ENCODE results near the gene NT5DC3. TPM values are rescaled to one million over a fixed set of nuclear protein-coding genes. Genes with fewer than 3 reads are reported as not detected.
A peak's percentile ranks its signal among the peaks of the same experiment; 100 is the strongest.

Gene NT5DC3
- total RNA-seq, result 3.3 TPM
- long read RNA-seq, partial matches to known transcripts, result 0 of 2 reads
- long read RNA-seq, other reads (novel, unspliced or antisense), result 2 of 2 reads

GRCh38 chr12:103840876-103841689 is at the start of gene NT5DC3:
NT5DC3 (minus strand) TSS chr12:103841234; CDS start chr12:103841156, 78 bp downstream.
- intact Hi-C loops (cut with micrococcal nuclease), result no loop called here
- ATAC-seq (peak; percentile 96), DNase-seq (peak; percentile 89)

DNA sequence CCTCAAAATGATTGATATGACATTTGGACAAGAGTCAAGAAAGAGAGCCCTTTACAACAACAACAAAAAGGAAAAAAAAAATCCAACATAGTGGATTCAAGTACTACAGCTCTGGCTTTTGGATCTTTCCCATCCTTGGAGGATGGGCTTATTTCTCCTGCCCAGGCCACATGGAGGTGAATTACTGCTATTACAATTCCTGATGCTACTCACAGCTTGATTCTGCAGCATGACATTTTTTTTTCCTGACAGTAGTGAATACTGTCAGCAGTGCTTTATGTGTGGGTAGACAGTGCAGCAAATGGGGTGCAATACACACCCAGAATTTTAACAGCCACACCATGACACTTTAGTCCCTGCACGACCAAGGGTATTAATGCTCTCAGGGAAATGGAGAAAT is 46.7 kb upstream of the NT5DC3 start:
- intact Hi-C loops (cut with micrococcal nuclease), result no loop called here

GRCh38 chr12:103886195-103886797 is 45.3 kb upstream of the NT5DC3 start:
- DNase-seq, result no peak
- no peak for ATAC-seq
- intact Hi-C loops (cut with micrococcal nuclease), result no loop called here

More for the DNA sequence above, 46.7 kb upstream of the NT5DC3 start:
- DNase-seq (no peak), ATAC-seq (no peak)

DNA sequence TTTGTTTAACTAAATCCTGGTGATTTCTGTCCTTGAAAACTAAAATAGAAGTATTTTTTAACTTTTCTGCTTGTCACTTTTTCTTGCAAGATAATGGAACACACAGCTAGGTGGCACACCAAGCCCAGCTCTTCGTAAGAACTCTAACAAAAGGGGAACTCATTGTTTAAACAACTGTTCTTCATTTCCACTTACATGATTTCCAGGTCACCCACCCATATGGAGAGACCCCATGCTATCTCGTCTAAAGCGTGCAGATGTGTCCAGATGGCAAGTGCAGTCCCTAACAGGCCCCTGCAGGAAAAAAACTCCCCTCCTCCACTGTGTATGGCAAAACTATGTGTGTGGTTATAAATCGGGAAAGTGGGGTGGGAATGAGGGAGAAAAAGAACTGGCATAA is 43.3 kb upstream of the NT5DC3 start:
- DNase-seq, result no peak
- intact Hi-C loops (cut with micrococcal nuclease), result no loop called here
- ATAC-seq, result no peak

DNA sequence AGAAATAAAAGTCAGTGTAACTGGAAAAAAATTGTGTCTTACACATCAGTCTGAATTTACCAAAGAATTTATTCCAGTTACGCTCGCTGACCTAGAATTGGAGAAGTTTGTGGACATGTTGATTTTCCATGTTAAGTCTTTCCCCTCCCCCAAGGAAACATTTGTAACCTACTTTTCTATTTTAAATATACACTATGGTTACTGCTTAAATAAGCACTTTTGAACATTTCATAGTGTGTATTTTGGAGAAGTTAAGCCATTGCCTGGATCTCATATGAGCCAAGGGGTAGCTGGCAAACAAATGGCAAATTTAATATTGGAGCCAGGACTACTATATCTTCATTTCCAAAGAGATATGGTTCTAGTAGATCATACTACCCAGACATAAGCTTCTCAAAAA is 42.9 kb upstream of the NT5DC3 start:
- intact Hi-C loops (cut with micrococcal nuclease), result no loop called here
- no peak for DNase-seq
- no peak for ATAC-seq

- no peak for DNase-seq
- intact Hi-C loops (cut with micrococcal nuclease), result no loop called here
- no peak for ATAC-seq
These were observed 42.0 kb upstream of the NT5DC3 start for GRCh38 chr12:103882861-103883596.

- ATAC-seq, result no peak
These were observed 40.2 kb upstream of the NT5DC3 start for GRCh38 chr12:103881261-103881660.

GRCh38 chr12:103880299-103881142 is 39.5 kb upstream of the NT5DC3 start:
- ATAC-seq (no peak), DNase-seq (no peak)
- intact Hi-C loops (cut with micrococcal nuclease), result no loop called here

More at GRCh38 chr12:103881261-103881660, 40.2 kb upstream of the NT5DC3 start:
- intact Hi-C loops (cut with micrococcal nuclease), result no loop called here
- DNase-seq, result no peak

DNA sequence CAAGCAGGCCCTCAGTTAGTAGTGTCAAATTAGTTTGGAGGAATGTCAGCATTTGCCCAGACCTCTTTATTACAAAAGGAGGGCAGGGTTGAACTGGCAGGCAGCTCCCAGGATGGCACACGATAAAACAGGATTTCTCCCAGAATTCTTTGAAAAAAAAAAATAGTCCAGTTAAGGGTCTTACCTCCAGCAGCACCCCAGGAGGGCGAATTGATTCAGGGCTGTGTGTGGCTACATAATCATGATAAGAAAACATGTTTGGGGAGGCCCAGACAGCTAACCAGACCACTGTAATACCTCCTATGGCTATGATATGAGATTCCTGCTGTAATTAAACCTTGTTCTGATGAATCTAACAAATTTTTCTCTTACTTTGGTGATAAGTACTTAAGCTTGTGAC is 38.8 kb upstream of the NT5DC3 start:
- no peak for DNase-seq
- intact Hi-C loops (cut with micrococcal nuclease), result no loop called here
- ATAC-seq, result no peak

DNA sequence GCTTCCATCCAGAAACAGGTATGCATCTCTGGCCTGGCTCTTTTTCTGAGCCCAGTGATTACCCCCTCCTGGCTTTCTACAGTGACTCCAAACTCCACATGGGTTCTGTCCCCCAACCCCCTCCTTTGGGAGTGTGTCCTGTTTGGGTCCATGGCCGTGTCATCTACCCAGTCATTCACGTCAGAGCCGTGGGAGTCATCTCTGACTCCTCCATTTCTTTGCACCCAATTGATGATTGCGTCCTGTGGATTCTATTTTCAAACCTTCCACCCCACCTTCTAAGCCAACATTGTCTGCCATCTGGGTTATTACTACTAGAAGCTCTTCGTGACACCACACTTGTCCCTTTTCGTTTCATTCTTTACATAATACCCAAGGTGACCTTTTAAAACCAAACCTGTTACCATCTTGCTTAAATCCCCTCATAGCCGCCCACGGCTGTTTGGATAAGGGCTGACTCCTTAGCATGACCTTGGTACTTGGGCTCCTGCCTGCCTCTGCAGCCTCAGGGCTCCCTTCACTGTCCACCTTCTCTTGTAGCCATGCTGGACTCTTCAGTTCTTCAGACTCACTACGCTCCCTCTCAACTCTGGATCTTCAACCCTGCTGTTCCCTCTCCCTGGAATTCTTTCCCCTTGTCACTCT is 38.1 kb upstream of the NT5DC3 start:
- no peak for DNase-seq
- intact Hi-C loops (cut with micrococcal nuclease), result no loop called here
- no peak for ATAC-seq

GRCh38 chr12:103877934-103878510 is 37.0 kb upstream of the NT5DC3 start:
- ATAC-seq, result peak; percentile 75
- intact Hi-C loops (cut with micrococcal nuclease), result no loop called here
- no peak for DNase-seq

DNA sequence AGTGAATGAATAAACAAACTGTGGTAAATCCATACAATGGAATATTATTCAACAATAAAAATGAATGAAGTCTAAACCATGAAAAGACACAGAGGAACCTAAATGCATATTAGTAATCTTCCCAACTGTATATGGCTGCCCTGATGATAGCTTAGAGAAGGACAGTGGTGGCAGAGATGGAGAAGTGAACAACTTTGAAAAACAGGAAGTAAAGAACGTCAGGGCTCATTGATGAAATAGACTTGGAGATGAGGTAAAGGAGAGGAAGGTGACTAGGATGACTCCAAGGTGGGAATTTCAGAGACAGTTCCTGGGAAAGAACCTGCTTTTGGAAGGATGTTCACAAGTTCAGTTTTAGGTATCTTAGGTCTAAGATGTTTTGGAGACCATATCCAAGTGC is 36.3 kb upstream of the NT5DC3 start:
- DNase-seq (no peak), ATAC-seq (no peak)
- intact Hi-C loops (cut with micrococcal nuclease), result no loop called here

GRCh38 chr12:103875666-103876065 is 34.6 kb upstream of the NT5DC3 start:
- no peak for DNase-seq
- ATAC-seq, result no peak
- intact Hi-C loops (cut with micrococcal nuclease), result no loop called here

GRCh38 chr12:103868215-103868614 is 27.2 kb upstream of the NT5DC3 start:
- no peak for DNase-seq
- no peak for ATAC-seq
- intact Hi-C loops (cut with micrococcal nuclease), result no loop called here

- ATAC-seq (no peak), DNase-seq (no peak)
- intact Hi-C loops (cut with micrococcal nuclease), result no loop called here
These were observed 24.2 kb upstream of the NT5DC3 start for GRCh38 chr12:103865151-103865730.

GRCh38 chr12:103864710-103865109 is 23.7 kb upstream of the NT5DC3 start:
- intact Hi-C loops (cut with micrococcal nuclease), result no loop called here
- ATAC-seq (no peak), DNase-seq (no peak)

GRCh38 chr12:103858953-103859601 is 18.0 kb upstream of the NT5DC3 start:
- DNase-seq, result peak; percentile 41
- intact Hi-C loops (cut with micrococcal nuclease), result no loop called here
- peak; percentile 93 for ATAC-seq

Measured in left ventricle myocardium superior (tissue), 1 donor.